ENCODE results near the gene CRYBG3.

The CRYBG3 gene

GRCh38 chr3:97817965-97818364, 3.8 kb upstream of the CRYBG3 start:
- DNase-seq (ENCODE audit: insufficient read length, low spot score) (no peak), FAIRE-seq (no peak)
- no peak for TF ChIP-seq POLR2A (IDR thresholded peaks at IDR 0.05; ENCODE audit: low read depth, low read length)
- TF ChIP-seq POLR2AphosphoS5 (IDR thresholded peaks at IDR 0.05; ENCODE audit: low read depth, low read length) = no peak
- no peak for TF ChIP-seq POU2F2 (IDR thresholded peaks at IDR 0.05; ENCODE audit: low read depth, low read length)
- no peak for TF ChIP-seq PAX5 (IDR thresholded peaks at IDR 0.05; ENCODE audit: insufficient read depth, low read length, severe bottlenecking)
- no peak for TF ChIP-seq SPI1 (IDR thresholded peaks at IDR 0.05; ENCODE audit: low read depth, low read length)
- no peak for TF ChIP-seq TAF1 (IDR thresholded peaks at IDR 0.05; ENCODE audit: low read depth, low read length)

GRCh38 chr3:97820780-97821179, 1.0 kb upstream of the CRYBG3 start:
- TF ChIP-seq SPI1 (IDR thresholded peaks at IDR 0.05; ENCODE audit: low read depth, low read length) (no peak), PAX5 (IDR thresholded peaks at IDR 0.05; ENCODE audit: insufficient read depth, low read length, severe bottlenecking) (no peak), POLR2A (IDR thresholded peaks at IDR 0.05; ENCODE audit: low read depth, low read length) (no peak), TAF1 (IDR thresholded peaks at IDR 0.05; ENCODE audit: low read depth, low read length) (no peak), POLR2AphosphoS5 (IDR thresholded peaks at IDR 0.05; ENCODE audit: low read depth, low read length) (no peak), POU2F2 (IDR thresholded peaks at IDR 0.05; ENCODE audit: low read depth, low read length) (no peak)
- no peak for FAIRE-seq
- no peak for DNase-seq (ENCODE audit: insufficient read length, low spot score)

GRCh38 chr3:97821287-97821773, 481 bp upstream of the CRYBG3 start:
- peak; percentile 6 for DNase-seq (ENCODE audit: insufficient read length, low spot score)
- TF ChIP-seq TAF1 (IDR thresholded peaks at IDR 0.05; ENCODE audit: low read depth, low read length) (no peak), POLR2A (IDR thresholded peaks at IDR 0.05; ENCODE audit: low read depth, low read length) (no peak), POU2F2 (IDR thresholded peaks at IDR 0.05; ENCODE audit: low read depth, low read length) (no peak), PAX5 (IDR thresholded peaks at IDR 0.05; ENCODE audit: insufficient read depth, low read length, severe bottlenecking) (no peak)
- no peak for FAIRE-seq

GRCh38 chr3:97822359-97822775, 556 bp downstream of the CRYBG3 start:
- FAIRE-seq (no peak), DNase-seq (ENCODE audit: insufficient read length, low spot score) (peak; percentile 18)
- TF ChIP-seq POLR2A (IDR thresholded peaks at IDR 0.05; ENCODE audit: low read depth, low read length) (no peak), POU2F2 (IDR thresholded peaks at IDR 0.05; ENCODE audit: low read depth, low read length) (0 out of 2 replicates have a peak, but pooled peaks have one; percentile 10), SPI1 (IDR thresholded peaks at IDR 0.05; ENCODE audit: low read depth, low read length) (0 out of 2 replicates have a peak, but pooled peaks have one; percentile 3)

- FAIRE-seq = peak; percentile 40
- no peak for DNase-seq (ENCODE audit: insufficient read length, low spot score)
- TF ChIP-seq POLR2A (IDR thresholded peaks at IDR 0.05; ENCODE audit: low read depth, low read length) (no peak), SPI1 (IDR thresholded peaks at IDR 0.05; ENCODE audit: low read depth, low read length) (no peak), PAX5 (IDR thresholded peaks at IDR 0.05; ENCODE audit: insufficient read depth, low read length, severe bottlenecking) (no peak), TAF1 (IDR thresholded peaks at IDR 0.05; ENCODE audit: low read depth, low read length) (no peak), POLR2AphosphoS5 (IDR thresholded peaks at IDR 0.05; ENCODE audit: low read depth, low read length) (no peak), POU2F2 (IDR thresholded peaks at IDR 0.05; ENCODE audit: low read depth, low read length) (no peak)
Measured at GRCh38 chr3:97823046-97824004, 1.5 kb downstream of the CRYBG3 start.

- no peak for TF ChIP-seq POLR2A (IDR thresholded peaks at IDR 0.05; ENCODE audit: low read depth, low read length)
- no peak for TF ChIP-seq POU2F2 (IDR thresholded peaks at IDR 0.05; ENCODE audit: low read depth, low read length)
- TF ChIP-seq POLR2AphosphoS5 (IDR thresholded peaks at IDR 0.05; ENCODE audit: low read depth, low read length) = no peak
- TF ChIP-seq TAF1 (IDR thresholded peaks at IDR 0.05; ENCODE audit: low read depth, low read length) = no peak
- TF ChIP-seq SPI1 (IDR thresholded peaks at IDR 0.05; ENCODE audit: low read depth, low read length) = no peak
- TF ChIP-seq PAX5 (IDR thresholded peaks at IDR 0.05; ENCODE audit: insufficient read depth, low read length, severe bottlenecking) = no peak
- FAIRE-seq = no peak
- no peak for DNase-seq (ENCODE audit: insufficient read length, low spot score)
Measured at GRCh38 chr3:97825101-97825500, 3.3 kb downstream of the CRYBG3 start.

GRCh38 chr3:97827741-97828471, 6.1 kb downstream of the CRYBG3 start:
- no peak for TF ChIP-seq POU2F2 (IDR thresholded peaks at IDR 0.05; ENCODE audit: low read depth, low read length)
- no peak for TF ChIP-seq PAX5 (IDR thresholded peaks at IDR 0.05; ENCODE audit: insufficient read depth, low read length, severe bottlenecking)
- TF ChIP-seq TAF1 (IDR thresholded peaks at IDR 0.05; ENCODE audit: low read depth, low read length) = no peak
- TF ChIP-seq POLR2A (IDR thresholded peaks at IDR 0.05; ENCODE audit: low read depth, low read length) = no peak
- TF ChIP-seq SPI1 (IDR thresholded peaks at IDR 0.05; ENCODE audit: low read depth, low read length) = no peak
- no peak for TF ChIP-seq POLR2AphosphoS5 (IDR thresholded peaks at IDR 0.05; ENCODE audit: low read depth, low read length)
- DNase-seq (ENCODE audit: insufficient read length, low spot score) (no peak), FAIRE-seq (no peak)

- no peak for FAIRE-seq
- DNase-seq (ENCODE audit: insufficient read length, low spot score) = no peak
- TF ChIP-seq PAX5 (IDR thresholded peaks at IDR 0.05; ENCODE audit: insufficient read depth, low read length, severe bottlenecking) = no peak
- TF ChIP-seq SPI1 (IDR thresholded peaks at IDR 0.05; ENCODE audit: low read depth, low read length) = no peak
- no peak for TF ChIP-seq POLR2AphosphoS5 (IDR thresholded peaks at IDR 0.05; ENCODE audit: low read depth, low read length)
- TF ChIP-seq TAF1 (IDR thresholded peaks at IDR 0.05; ENCODE audit: low read depth, low read length) = no peak
- TF ChIP-seq POLR2A (IDR thresholded peaks at IDR 0.05; ENCODE audit: low read depth, low read length) = no peak
- no peak for TF ChIP-seq POU2F2 (IDR thresholded peaks at IDR 0.05; ENCODE audit: low read depth, low read length)
Measured at GRCh38 chr3:97829198-97829597, 7.4 kb downstream of the CRYBG3 start.

GRCh38 chr3:97830638-97831037, 8.8 kb downstream of the CRYBG3 start:
- TF ChIP-seq PAX5 (IDR thresholded peaks at IDR 0.05; ENCODE audit: insufficient read depth, low read length, severe bottlenecking) (no peak), POLR2AphosphoS5 (IDR thresholded peaks at IDR 0.05; ENCODE audit: low read depth, low read length) (no peak), POLR2A (IDR thresholded peaks at IDR 0.05; ENCODE audit: low read depth, low read length) (no peak), POU2F2 (IDR thresholded peaks at IDR 0.05; ENCODE audit: low read depth, low read length) (no peak), TAF1 (IDR thresholded peaks at IDR 0.05; ENCODE audit: low read depth, low read length) (no peak), SPI1 (IDR thresholded peaks at IDR 0.05; ENCODE audit: low read depth, low read length) (no peak)
- no peak for FAIRE-seq
- no peak for DNase-seq (ENCODE audit: insufficient read length, low spot score)

All from GM12891 (cell line).